Neural cell (in vitro differentiated cells): ENCODE data around the gene NTPCR. TPM values are rescaled to one million over a fixed set of nuclear protein-coding genes. Genes with fewer than 3 reads are reported as not detected.

Experiments
- H2AFZ ChIP-seq: fragments of 200-600, 300-800 bp; sonication (generic), shearing (Covaris generic); 2 replicates; pipeline ENCODE4 v1.6.0; 2014; ENCODE audit warnings: low read depth, mild to moderate bottlenecking, antibody characterized with exemption, low read length, moderate library complexity
- H3F3A ChIP-seq: fragments of 200-600 bp; shearing (Covaris generic); 2 replicates; pipeline ENCODE4 v1.6.1; 2016; ENCODE audit warnings: mild to moderate bottlenecking, moderate library complexity, mixed read lengths, antibody characterized with exemption, low read length; ENCODE audit not compliant: insufficient read depth, poor library complexity, severe bottlenecking
- H3K27ac ChIP-seq: fragments of 200-600, 300-800 bp; sonication (generic), shearing (Covaris generic); 2 replicates; pipeline ENCODE4 v1.5.1; 2014; ENCODE audit warnings: mild to moderate bottlenecking, low read length, moderate library complexity
- H3K27me3 ChIP-seq: fragments of 300-800, 200-600 bp; sonication (generic), shearing (Covaris generic); 2 replicates; pipeline ENCODE4 v1.6.0; 2014; ENCODE audit warnings: mild to moderate bottlenecking, low read depth, low read length, moderate library complexity; ENCODE audit not compliant: insufficient read depth
- H3K36me3 ChIP-seq: fragments of 300-800, 200-600 bp; sonication (generic), shearing (Covaris generic); 2 replicates; pipeline ENCODE4 v1.5.1; 2014; ENCODE audit warnings: mild to moderate bottlenecking, antibody characterized with exemption, low read length, moderate library complexity; ENCODE audit not compliant: insufficient read depth
- H3K4me2 ChIP-seq: fragments of 300-800, 200-600 bp; sonication (generic), shearing (Covaris generic); 2 replicates; pipeline ENCODE4 v1.6.0; 2014; ENCODE audit warnings: mild to moderate bottlenecking, low read length
- H3K4me3 ChIP-seq: fragments of 300-800, 200-600 bp; sonication (generic), shearing (Covaris generic); 2 replicates; pipeline ENCODE4 v1.5.1; 2014; ENCODE audit warnings: mild to moderate bottlenecking, low read length, moderate library complexity
- H3K79me2 ChIP-seq: fragments of 200-600 bp; shearing (Covaris generic); replicated peaks from 2 replicates; pipeline ENCODE4 v1.6.0; 2014; ENCODE audit warnings: mild to moderate bottlenecking, low read length, moderate library complexity; ENCODE audit not compliant: insufficient read depth
- H3K9ac ChIP-seq: fragments of 300-800, 200-600 bp; sonication (generic), shearing (Covaris generic); 2 replicates; pipeline ENCODE4 v1.6.1; 2016; ENCODE audit warnings: mild to moderate bottlenecking, low read length, mixed read lengths
- H3K9me2 ChIP-seq: fragments of 200-600 bp; shearing (Covaris generic); 2 replicates; pipeline ENCODE4 v1.6.1; 2016; ENCODE audit warnings: mild to moderate bottlenecking, low read length, mixed read lengths; ENCODE audit not compliant: insufficient read depth
- H3K9me3 ChIP-seq: fragments of 200-600, 300-800 bp; sonication (generic), shearing (Covaris generic); 2 replicates; pipeline ENCODE4 v1.6.1; 2016; ENCODE audit warnings: mild to moderate bottlenecking, mixed run types, low read length, moderate library complexity, mixed read lengths
- H4K20me1 ChIP-seq: fragments of 200-600 bp; shearing (Covaris generic); 2 replicates; pipeline ENCODE4 v1.6.1; 2016; ENCODE audit warnings: mild to moderate bottlenecking, mixed run types; ENCODE audit not compliant: insufficient read depth
- CTCF ChIP-seq: fragments of 450-650 bp; IDR thresholded peaks from 2 replicates; pipeline ENCODE4 v1.5.1; 2014; ENCODE audit warnings: antibody characterized with exemption, mild to moderate bottlenecking, moderate library complexity; ENCODE audit not compliant: poor library complexity, severe bottlenecking
- EP300 ChIP-seq: fragments of 450-650 bp; conservative IDR thresholded peaks from 2 replicates; pipeline ENCODE4 v1.6.1; 2014; ENCODE audit warnings: antibody characterized with exemption, mild to moderate bottlenecking, moderate library complexity; ENCODE audit not compliant: poor library complexity, severe bottlenecking
- EZH2 ChIP-seq: fragments of 200-600, 300-800 bp; shearing (Covaris generic), sonication (generic); IDR thresholded peaks from 2 replicates; pipeline ENCODE4 v1.6.1; 2014; ENCODE audit warnings: antibody characterized with exemption, low read length, borderline replicate concordance, mild to moderate bottlenecking; ENCODE audit not compliant: insufficient read depth, poor library complexity, severe bottlenecking
- MXI1 ChIP-seq: fragments of 450-650 bp; conservative IDR thresholded peaks from 2 replicates; pipeline ENCODE4 v1.6.1; 2014; ENCODE audit warnings: antibody characterized with exemption, mild to moderate bottlenecking; ENCODE audit not compliant: poor library complexity, severe bottlenecking
- POLR2AphosphoS5 ChIP-seq: IDR thresholded peaks from 2 replicates; pipeline ENCODE4 v1.6.1; 2012
- RAD21 ChIP-seq: fragments of 450-650 bp; conservative IDR thresholded peaks from 2 replicates; pipeline ENCODE4 v1.6.1; 2014; ENCODE audit warnings: antibody characterized with exemption, mild to moderate bottlenecking, moderate library complexity
- REST ChIP-seq: IDR thresholded peaks from 2 replicates; pipeline ENCODE4 v1.6.1; 2012; ENCODE audit warnings: borderline replicate concordance
- SMC3 ChIP-seq: fragments of 450-650 bp; conservative IDR thresholded peaks from 2 replicates; pipeline ENCODE4 v1.6.1; 2014; ENCODE audit warnings: antibody characterized with exemption, mild to moderate bottlenecking, moderate library complexity; ENCODE audit not compliant: poor library complexity
- TAF1 ChIP-seq: IDR thresholded peaks from 2 replicates; pipeline ENCODE4 v1.6.1; 2012; ENCODE audit warnings: low read depth
- polyA plus RNA-seq: library from polyadenylated mRNA; depleted of rRNA; stranded (reverse); fragments of >200 nt; gene quantifications from 2 replicates; pipeline ENCODE4 v1.2.3, GENCODE V29; 2014

The NTPCR gene
- polyA plus RNA-seq, 1 donor from 2014 or later, result 36.7 TPM

GRCh38 chr1:233004451-233004850 is 54.0 kb downstream of the NTPCR start:
- Histone ChIP-seq H3K27me3 (no peaks in the 10 kb centered on the region), H3F3A (no peaks in the 10 kb centered on the region), H4K20me1 (no peaks in the 10 kb centered on the region), H3K36me3 (peaks cover 7% of the 10 kb centered on the region), H3K9me3 (no peaks in the 10 kb centered on the region), H3K79me2 (no peaks in the 10 kb centered on the region), H3K27ac (no peak overlapping the region), H3K4me3 (no peak overlapping the region), H3K4me2 (no peak overlapping the region), H3K9me2 (no peaks in the 10 kb centered on the region), H2AFZ (no peak overlapping the region), H3K9ac (no peak overlapping the region)
- TF ChIP-seq POLR2AphosphoS5 (no peak), EP300 (no peak)

GRCh38 chr1:233005156-233005555 is 54.7 kb downstream of the NTPCR start:
- Histone ChIP-seq H3K79me2 (no peaks in the 10 kb centered on the region), H3K27me3 (no peaks in the 10 kb centered on the region), H3K4me3 (no peak overlapping the region), H3K9me2 (no peaks in the 10 kb centered on the region), H3K9me3 (no peaks in the 10 kb centered on the region), H3K4me2 (no peak overlapping the region), H2AFZ (no peak overlapping the region), H3K36me3 (peaks cover 7% of the 10 kb centered on the region), H3K9ac (no peak overlapping the region), H3K27ac (no peak overlapping the region), H4K20me1 (no peaks in the 10 kb centered on the region), H3F3A (no peaks in the 10 kb centered on the region)
- no peak for TF ChIP-seq POLR2AphosphoS5
- no peak for TF ChIP-seq EP300
- TF ChIP-seq MXI1, result no peak
- TF ChIP-seq CTCF, result no peak
- no peak for TF ChIP-seq SMC3
- TF ChIP-seq EZH2, result no peak
- no peak for TF ChIP-seq TAF1
- no peak for TF ChIP-seq RAD21
- no peak for TF ChIP-seq REST

GRCh38 chr1:233005703-233006102 is 55.3 kb downstream of the NTPCR start:
- H3K9me2 ChIP-seq, result no peaks in the 10 kb centered on the region
- no peaks in the 10 kb centered on the region for H3F3A ChIP-seq
- no peak overlapping the region for H3K4me2 ChIP-seq
- peaks cover 1% of the 10 kb centered on the region for H3K36me3 ChIP-seq
- no peaks in the 10 kb centered on the region for H3K79me2 ChIP-seq
- no peaks in the 10 kb centered on the region for H3K9me3 ChIP-seq
- no peaks in the 10 kb centered on the region for H4K20me1 ChIP-seq
- no peak overlapping the region for H2AFZ ChIP-seq
- no peak overlapping the region for H3K9ac ChIP-seq
- no peaks in the 10 kb centered on the region for H3K27me3 ChIP-seq
- no peak overlapping the region for H3K4me3 ChIP-seq
- H3K27ac ChIP-seq, result no peak overlapping the region
- TF ChIP-seq REST, result no peak
- TF ChIP-seq SMC3, result no peak
- TF ChIP-seq MXI1, result no peak
- no peak for TF ChIP-seq EP300
- no peak for TF ChIP-seq RAD21
- no peak for TF ChIP-seq POLR2AphosphoS5
- TF ChIP-seq CTCF, result no peak
- TF ChIP-seq EZH2, result no peak
- no peak for TF ChIP-seq TAF1
